Stomach (tissue), 4 donors: ENCODE measurements around the gene LEFTY2.

ENCODE experiments used
- EP300 ChIP-seq: sonication (generic); formaldehyde crosslinking; IDR thresholded peaks from one replicate; pipeline ENCODE4 v1.6.1; 2017; ENCODE audit warnings: antibody characterized with exemption
- TF ChIP-seq, protein P1 (sequence below), 7 experiments: fragments of 450-650 bp in 4 of 7; fragments of 200-600 bp in 3 of 7; sonication (generic) in 3 of 7; IDR thresholded peaks; one replicate each; pipeline ENCODE4 v1.5.1; 2016 to 2019; ENCODE audit warnings: antibody characterized with exemption in 7 of 7, control low read depth in 2 of 7, mild to moderate bottlenecking in 1 of 7

DNA sequence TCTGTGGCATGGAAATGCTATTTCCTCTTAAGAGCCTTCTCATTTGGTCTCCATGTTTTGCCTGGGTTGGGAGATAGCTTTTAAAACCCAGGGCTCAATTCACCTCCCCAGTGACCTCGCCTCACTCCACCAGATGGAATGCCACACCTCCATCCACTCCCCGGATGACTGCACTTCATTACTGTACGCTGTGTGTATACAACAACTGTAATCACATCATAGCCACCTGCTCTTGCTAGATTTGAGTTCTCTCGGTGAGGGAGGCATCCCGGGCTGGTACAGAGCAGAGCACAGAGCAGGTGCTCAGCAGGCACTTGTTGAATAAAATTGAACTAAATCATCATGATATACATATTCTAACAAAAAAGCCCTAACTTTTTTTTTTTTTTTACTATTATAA is 32.1 kb upstream of the LEFTY2 start:
- TF ChIP-seq, protein P1, sequence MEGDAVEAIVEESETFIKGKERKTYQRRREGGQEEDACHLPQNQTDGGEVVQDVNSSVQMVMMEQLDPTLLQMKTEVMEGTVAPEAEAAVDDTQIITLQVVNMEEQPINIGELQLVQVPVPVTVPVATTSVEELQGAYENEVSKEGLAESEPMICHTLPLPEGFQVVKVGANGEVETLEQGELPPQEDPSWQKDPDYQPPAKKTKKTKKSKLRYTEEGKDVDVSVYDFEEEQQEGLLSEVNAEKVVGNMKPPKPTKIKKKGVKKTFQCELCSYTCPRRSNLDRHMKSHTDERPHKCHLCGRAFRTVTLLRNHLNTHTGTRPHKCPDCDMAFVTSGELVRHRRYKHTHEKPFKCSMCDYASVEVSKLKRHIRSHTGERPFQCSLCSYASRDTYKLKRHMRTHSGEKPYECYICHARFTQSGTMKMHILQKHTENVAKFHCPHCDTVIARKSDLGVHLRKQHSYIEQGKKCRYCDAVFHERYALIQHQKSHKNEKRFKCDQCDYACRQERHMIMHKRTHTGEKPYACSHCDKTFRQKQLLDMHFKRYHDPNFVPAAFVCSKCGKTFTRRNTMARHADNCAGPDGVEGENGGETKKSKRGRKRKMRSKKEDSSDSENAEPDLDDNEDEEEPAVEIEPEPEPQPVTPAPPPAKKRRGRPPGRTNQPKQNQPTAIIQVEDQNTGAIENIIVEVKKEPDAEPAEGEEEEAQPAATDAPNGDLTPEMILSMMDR (IDR thresholded peaks at IDR 0.05) = no peak
- no peak for TF ChIP-seq EP300
